Ovary (tissue), 9 donors: ENCODE data around the gene CDH23. TPM values are rescaled to one million over a fixed set of nuclear protein-coding genes. Genes with fewer than 3 reads are reported as not detected.

Experiments used
- DNase-seq, 5 donors: peaks; one replicate each; pipeline ENCODE4 v3.0.0-alpha.2; 2019 to 2020
- H3K27ac ChIP-seq, 2 donors: fragments of 200-600 bp; one replicate each; pipeline versions ENCODE4 v1.5.1 to v1.8.0; 2019 to 2022
- H3K27me3 ChIP-seq: fragments of 200-600 bp; one replicate; pipeline ENCODE4 v1.8.0; 2022
- H3K36me3 ChIP-seq: fragments of 200-600 bp; sonication (generic); one replicate; pipeline ENCODE4 v1.5.1; 2019
- H3K4me1 ChIP-seq: one replicate; pipeline ENCODE4 v1.8.1; 2013; ENCODE audit warnings: mild to moderate bottlenecking, moderate library complexity; ENCODE audit not compliant: insufficient read depth
- H3K4me3 ChIP-seq: fragments of 200-600 bp; sonication (generic); one replicate; pipeline ENCODE4 v1.5.1; 2017
- H3K9me3 ChIP-seq, 2 donors: fragments of 200-600 bp in 1 of 2; sonication (generic) in 1 of 2; one replicate each; pipeline versions ENCODE4 v1.5.1 to v1.8.1; 2013 to 2019; ENCODE audit warnings: mild to moderate bottlenecking in 1 of 2, moderate library complexity in 1 of 2
- CTCF ChIP-seq, 3 donors: fragments of 450-650 bp in 2 of 3; fragments of 200-600 bp in 1 of 3; IDR thresholded peaks; one replicate each; pipeline versions ENCODE4 v1.5.1 to v1.8.0; 2016 to 2022; ENCODE audit warnings: antibody characterized with exemption in 3 of 3, mild to moderate bottlenecking in 1 of 3
- EP300 ChIP-seq: sonication (generic); formaldehyde crosslinking; IDR thresholded peaks from one replicate; pipeline ENCODE4 v1.6.1; 2017; ENCODE audit warnings: antibody characterized with exemption
- POLR2A ChIP-seq: fragments of 450-650 bp; IDR thresholded peaks from one replicate; pipeline ENCODE4 v1.6.1; 2017; ENCODE audit warnings: antibody characterized with exemption, mild to moderate bottlenecking, moderate library complexity
- WGBS, 3 donors: extraction: QIAGEN DNeasy Blood & Tissue Kit in 1 of 3; methylation state at CpG; one replicate each; pipeline versions ENCODE4 v1.1.5 to v1.1.7; 2013 to 2017; 5-methylcytosine and 5-hydroxymethylcytosine counted together
- intact Hi-C, 4 donors: fragments of 100-400 bp; cut with DNase I; formaldehyde crosslinking; loops; one replicate each; pipeline versions ENCODE4 v1.11.0 to v1.15.1; 2022 to 2023
- polyA plus RNA-seq, 2 donors: library from polyadenylated mRNA; stranded (reverse); fragments of 200-250 nt in 1 of 2; fragments of 350-450 nt in 1 of 2; fragmentation: Illumina TruSeq in 1 of 2; extraction: RNeasy Lipid Tissue Mini Kit (QIAGEN cat#74804) in 1 of 2; gene quantifications; one replicate each; pipeline ENCODE4 v1.2.3, GENCODE V29; 2013 to 2014
- total RNA-seq, 7 donors: library from RNA; depleted of rRNA in 2 of 7; stranded (reverse); fragments of >200 nt in 2 of 7; fragmentation: NEBNext Ultra II Directional in 3 of 7; extraction: Animal tissue kit (Norgen Biotek cat#: 25700) in 3 of 7; gene quantifications; one replicate each; pipeline versions ENCODE4 v1.1.0 to v1.2.4, GENCODE V29; 2016 to 2023
- donor health status: DM: no; HTN: no; CAD: no; lungs with moderate emphysema.
- donor health status: DM: no; HTN: no; CAD: no.
- donor health status: Bipolar disorder and iron deficiency.
- donor health status: DM: yes; HTN: yes; CAD: no.
- donor health status: DM: no; HTN: no; CAD: no.
- donor health status: DM: yes; HTN: yes; CAD: no.

The CDH23 gene
- total and polyA plus RNA-seq, 9 donors, result 7.5 to 108 (median 39.1) TPM

- H3K4me3 ChIP-seq, result no peak overlapping the region
Observed at GRCh38 chr10:71455035-71455434, 58.3 kb downstream of the CDH23 start.

GRCh38 chr10:71456631-71457030, 59.9 kb downstream of the CDH23 start:
- H3K27ac ChIP-seq, result no peak overlapping the region
- intact Hi-C loops, result no loop called here
- H3K9me3 ChIP-seq, result no peaks in the 10 kb centered on the region
- TF ChIP-seq POLR2A (no peak), EP300 (no peak), CTCF (IDR thresholded peaks at IDR 0.05) (no peak)
- 87 to 89% (median 89%) methylated on average over 3 of the region's 3 CpGs for WGBS, 3 donors
- no peaks in the 10 kb centered on the region for H3K4me1 ChIP-seq
- no peak overlapping the region for H3K4me3 ChIP-seq
- H3K27me3 ChIP-seq, result no peaks in the 10 kb centered on the region
- DNase-seq, result no peak
- H3K36me3 ChIP-seq, result no peaks in the 10 kb centered on the region

More at GRCh38 chr10:71455035-71455434, 58.3 kb downstream of the CDH23 start:
- intact Hi-C loops, result no loop called here
- Histone ChIP-seq H3K27me3 (no peaks in the 10 kb centered on the region), H3K9me3 (no peaks in the 10 kb centered on the region), H3K27ac (no peak overlapping the region), H3K4me1 (no peaks in the 10 kb centered on the region), H3K36me3 (no peaks in the 10 kb centered on the region)
- DNase-seq, result no peak
- WGBS, 3 donors, result 45 to 84% (median 47%) methylated on average over 2 of the region's 2 CpGs
- TF ChIP-seq POLR2A (no peak), EP300 (no peak), CTCF (IDR thresholded peaks at IDR 0.05) (no peak)

DNA sequence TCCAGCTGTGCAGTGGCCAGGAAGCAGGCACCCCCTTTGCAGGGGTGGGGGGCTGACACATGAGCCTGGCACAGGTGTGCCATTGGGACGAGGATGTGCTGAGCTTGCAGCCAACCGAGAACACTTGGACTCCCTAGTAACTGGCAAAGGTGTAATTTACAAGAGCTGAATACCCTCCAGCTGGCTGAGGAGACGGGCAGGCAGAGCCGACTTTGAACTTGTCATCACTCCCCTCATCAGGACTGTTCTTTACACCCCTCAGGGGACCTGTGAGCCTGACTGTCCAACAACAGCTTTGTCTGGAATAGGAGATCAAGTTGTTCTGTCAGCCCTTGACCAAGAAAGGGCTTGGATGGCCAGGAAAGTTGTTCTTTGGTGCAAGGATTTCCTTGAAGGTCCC, 61.2 kb downstream of the CDH23 start:
- Histone ChIP-seq H3K4me1 (no peaks in the 10 kb centered on the region), H3K9me3 (no peaks in the 10 kb centered on the region), H3K27ac (no peak overlapping the region), H3K4me3 (no peak overlapping the region), H3K27me3 (no peaks in the 10 kb centered on the region), H3K36me3 (no peaks in the 10 kb centered on the region)
- TF ChIP-seq CTCF (IDR thresholded peaks at IDR 0.05), result no peak
- TF ChIP-seq POLR2A, result no peak
- no peak for TF ChIP-seq EP300
- intact Hi-C loops, result loop anchor here in 1 of 4 donors (2.0 kb wide), 1 partner anchor 39 kb away; no protein-coding TSS in a partner anchor
- no peak for DNase-seq
- 71 to 79% (median 77%) methylated on average over 4 of the region's 4 CpGs for WGBS, 3 donors

GRCh38 chr10:71458387-71458786, 61.7 kb downstream of the CDH23 start:
- TF ChIP-seq CTCF (IDR thresholded peaks at IDR 0.05), result no peak
- H3K9me3 ChIP-seq, result no peaks in the 10 kb centered on the region
- no peak for DNase-seq
- H3K4me3 ChIP-seq, result no peak overlapping the region
- H3K27ac ChIP-seq, result no peak overlapping the region
- intact Hi-C loops, result loop anchor here in 1 of 4 donors (2.0 kb wide), 1 partner anchor 38 kb away; no protein-coding TSS in a partner anchor
- H3K36me3 ChIP-seq, result no peaks in the 10 kb centered on the region
- WGBS, 3 donors, result 91 to 94% (median 94%) methylated on average over 2 of the region's 2 CpGs
- no peaks in the 10 kb centered on the region for H3K27me3 ChIP-seq
- no peaks in the 10 kb centered on the region for H3K4me1 ChIP-seq
